Activated CD4-positive, alpha-beta T cell treated with anti-CD3 and anti-CD28 coated beads, Interleukin-2, amount 10 ng/mL, durations not matched to agents 24 days and 14 days (primary cell): Measurements from ENCODE around the gene RNF123. TPM values are rescaled to one million over a fixed set of nuclear protein-coding genes. Genes with fewer than 3 reads are reported as not detected.

Experiments
- DNase-seq: peaks from one replicate; pipeline ENCODE4 v3.0.0; 2022
- H3K27ac Mint-ChIP-seq: one replicate; pipeline ENCODE4 v1.8.0; 2022; ENCODE audit warnings: mild to moderate bottlenecking, mixed read lengths
- H3K27me3 Mint-ChIP-seq: one replicate; pipeline ENCODE4 v1.8.0; 2022; ENCODE audit warnings: mixed read lengths
- H3K36me3 Mint-ChIP-seq: one replicate; pipeline ENCODE4 v1.8.0; 2022; ENCODE audit warnings: low read depth, mild to moderate bottlenecking, mixed read lengths
- H3K4me1 Mint-ChIP-seq: one replicate; pipeline ENCODE4 v1.8.0; 2021; ENCODE audit warnings: mixed read lengths
- H3K4me3 Mint-ChIP-seq: one replicate; pipeline ENCODE4 v1.8.0; 2022; ENCODE audit warnings: mild to moderate bottlenecking, moderate library complexity, mixed read lengths
- H3K9me3 Mint-ChIP-seq: one replicate; pipeline ENCODE4 v1.8.0; 2021; ENCODE audit warnings: mixed read lengths
- intact Hi-C: fragments of 100-400 bp; cut with micrococcal nuclease; formaldehyde crosslinking; loops from one replicate; pipeline ENCODE4 v1.15.1; 2023
- total RNA-seq: library from RNA; stranded (reverse); gene quantifications from 2 replicates; pipeline ENCODE4 v1.2.3, GENCODE V29; 2022

The RNF123 gene
- total RNA-seq, 1 donor from 2014 or later = 42.0 TPM

GRCh38 chr3:49709852-49710251 is 20.5 kb downstream of the RNF123 start:
- no peaks in the 10 kb centered on the region for H3K27me3 Mint-ChIP-seq
- no peak for DNase-seq
- H3K4me1 Mint-ChIP-seq = peaks cover 11% of the 10 kb centered on the region
- H3K9me3 Mint-ChIP-seq = no peaks in the 10 kb centered on the region
- H3K36me3 Mint-ChIP-seq = peaks cover 12% of the 10 kb centered on the region
- no peak overlapping the region for H3K27ac Mint-ChIP-seq
- no peak overlapping the region for H3K4me3 Mint-ChIP-seq
- intact Hi-C loops = no loop called here

GRCh38 chr3:49711489-49711888 is 22.1 kb downstream of the RNF123 start:
- DNase-seq = no peak
- peaks cover 11% of the 10 kb centered on the region for H3K4me1 Mint-ChIP-seq

GRCh38 chr3:49712166-49712565 is 22.8 kb downstream of the RNF123 start:
- Mint-ChIP-seq H3K27me3 (no peaks in the 10 kb centered on the region), H3K4me3 (no peak overlapping the region), H3K36me3 (peaks cover 6% of the 10 kb centered on the region), H3K27ac (no peak overlapping the region), H3K4me1 (peaks cover 11% of the 10 kb centered on the region), H3K9me3 (no peaks in the 10 kb centered on the region)
- DNase-seq = no peak
- intact Hi-C loops = no loop called here

More at GRCh38 chr3:49711489-49711888, 22.1 kb downstream of the RNF123 start:
- Mint-ChIP-seq H3K4me3 (no peak overlapping the region), H3K36me3 (peaks cover 11% of the 10 kb centered on the region), H3K27ac (no peak overlapping the region), H3K27me3 (no peaks in the 10 kb centered on the region), H3K9me3 (no peaks in the 10 kb centered on the region)
- intact Hi-C loops = no loop called here

DNA sequence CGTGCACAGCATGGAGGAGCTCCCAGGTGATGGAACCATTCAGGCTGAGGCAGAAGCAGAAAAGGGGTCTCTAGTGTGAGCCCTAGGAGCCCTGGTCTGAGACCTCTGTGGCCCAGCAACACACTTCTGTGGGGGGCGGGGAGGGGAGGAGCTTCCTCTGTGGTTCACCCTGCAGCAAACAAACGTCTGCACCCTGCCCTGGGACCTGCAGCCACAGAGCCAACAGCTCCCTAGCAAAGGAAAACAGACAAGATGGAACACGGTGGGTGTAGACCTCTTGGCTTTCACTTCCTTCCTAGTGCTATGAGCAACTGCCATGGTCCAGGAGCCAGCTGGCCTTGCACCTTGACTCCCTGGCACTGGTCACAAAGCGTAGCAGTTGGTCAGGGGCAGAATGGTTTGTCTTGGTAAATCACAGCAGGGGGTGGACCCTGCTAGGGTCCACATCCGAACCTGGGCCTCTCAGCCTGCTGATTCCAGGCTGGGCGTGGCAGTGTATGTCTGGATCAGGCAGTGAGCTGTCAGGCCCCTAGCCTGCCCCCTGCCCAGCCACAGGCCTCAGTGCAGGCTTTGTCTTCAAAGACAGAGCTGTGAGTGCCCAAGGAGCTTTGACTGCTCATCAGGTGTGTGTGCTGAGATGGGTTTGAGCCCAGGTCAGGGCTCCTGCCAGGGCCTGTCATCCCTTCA is 23.4 kb downstream of the RNF123 start:
- Mint-ChIP-seq H3K27me3 (no peaks in the 10 kb centered on the region), H3K9me3 (no peaks in the 10 kb centered on the region), H3K4me1 (peaks cover 11% of the 10 kb centered on the region), H3K4me3 (no peak overlapping the region), H3K36me3 (peaks cover 6% of the 10 kb centered on the region), H3K27ac (no peak overlapping the region)
- intact Hi-C loops = no loop called here
- peak; percentile 69 for DNase-seq

DNA sequence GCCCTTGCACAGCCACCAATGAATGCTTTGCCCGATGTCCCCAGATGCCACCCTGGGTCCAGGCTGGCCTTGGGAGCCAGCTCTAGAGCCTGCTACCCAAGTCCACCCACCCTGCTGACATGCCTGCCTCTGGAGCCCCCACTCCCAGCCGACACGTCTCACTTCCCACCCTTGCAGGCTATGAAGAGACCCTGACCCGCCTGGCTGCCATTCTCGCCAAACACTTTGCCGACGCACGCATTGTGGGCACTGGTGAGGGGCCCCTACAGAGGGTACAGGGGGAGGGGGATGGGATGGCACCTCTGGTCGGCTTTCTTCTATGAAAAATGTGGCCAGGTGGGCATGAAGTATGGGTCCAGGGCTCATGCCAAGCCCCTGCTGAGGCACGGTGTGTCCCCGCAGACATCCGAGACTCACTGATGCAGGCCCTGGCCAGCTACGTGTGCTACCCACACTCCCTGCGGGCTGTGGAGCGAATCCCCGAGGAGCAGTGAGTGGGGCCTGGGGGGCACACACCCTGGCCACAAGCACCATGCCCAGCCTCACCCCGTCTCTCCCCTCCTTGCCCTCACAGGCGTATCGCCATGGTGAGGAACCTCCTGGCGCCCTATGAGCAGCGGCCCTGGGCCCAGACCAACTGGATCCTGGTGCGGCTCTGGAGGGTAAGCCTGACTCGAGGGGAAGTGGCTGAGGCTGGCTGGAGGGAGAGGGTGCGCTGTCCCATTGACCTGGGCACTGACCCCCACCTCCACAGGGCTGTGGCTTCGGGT is 24.2 kb downstream of the RNF123 start:
- peaks cover 6% of the 10 kb centered on the region for H3K36me3 Mint-ChIP-seq
- no peak overlapping the region for H3K4me3 Mint-ChIP-seq
- H3K9me3 Mint-ChIP-seq = no peaks in the 10 kb centered on the region
- no peaks in the 10 kb centered on the region for H3K27me3 Mint-ChIP-seq
- intact Hi-C loops = no loop called here
- no peak for DNase-seq
- H3K4me1 Mint-ChIP-seq = peaks cover 11% of the 10 kb centered on the region
- no peak overlapping the region for H3K27ac Mint-ChIP-seq

GRCh38 chr3:49714728-49715550 is 25.6 kb downstream of the RNF123 start:
- no peaks in the 10 kb centered on the region for H3K27me3 Mint-ChIP-seq
- H3K4me1 Mint-ChIP-seq = peaks cover 24% of the 10 kb centered on the region
- H3K27ac Mint-ChIP-seq = no peak overlapping the region
- DNase-seq = no peak
- intact Hi-C loops = no loop called here
- no peaks in the 10 kb centered on the region for H3K9me3 Mint-ChIP-seq
- H3K36me3 Mint-ChIP-seq = peaks cover 9% of the 10 kb centered on the region
- no peak overlapping the region for H3K4me3 Mint-ChIP-seq

GRCh38 chr3:49715611-49716121 is 26.3 kb downstream of the RNF123 start:
- intact Hi-C loops = no loop called here
- Mint-ChIP-seq H3K27me3 (no peaks in the 10 kb centered on the region), H3K9me3 (no peaks in the 10 kb centered on the region), H3K4me3 (no peak overlapping the region), H3K36me3 (peaks cover 10% of the 10 kb centered on the region), H3K27ac (no peak overlapping the region), H3K4me1 (peaks cover 25% of the 10 kb centered on the region)
- DNase-seq = no peak

- H3K4me1 Mint-ChIP-seq = peaks cover 26% of the 10 kb centered on the region
- H3K36me3 Mint-ChIP-seq = peaks cover 14% of the 10 kb centered on the region
- H3K27me3 Mint-ChIP-seq = no peaks in the 10 kb centered on the region
- H3K27ac Mint-ChIP-seq = no peak overlapping the region
- DNase-seq = no peak
- H3K9me3 Mint-ChIP-seq = no peaks in the 10 kb centered on the region
- intact Hi-C loops = no loop called here
- no peak overlapping the region for H3K4me3 Mint-ChIP-seq
Observed at GRCh38 chr3:49716169-49716568, 26.8 kb downstream of the RNF123 start.

DNA sequence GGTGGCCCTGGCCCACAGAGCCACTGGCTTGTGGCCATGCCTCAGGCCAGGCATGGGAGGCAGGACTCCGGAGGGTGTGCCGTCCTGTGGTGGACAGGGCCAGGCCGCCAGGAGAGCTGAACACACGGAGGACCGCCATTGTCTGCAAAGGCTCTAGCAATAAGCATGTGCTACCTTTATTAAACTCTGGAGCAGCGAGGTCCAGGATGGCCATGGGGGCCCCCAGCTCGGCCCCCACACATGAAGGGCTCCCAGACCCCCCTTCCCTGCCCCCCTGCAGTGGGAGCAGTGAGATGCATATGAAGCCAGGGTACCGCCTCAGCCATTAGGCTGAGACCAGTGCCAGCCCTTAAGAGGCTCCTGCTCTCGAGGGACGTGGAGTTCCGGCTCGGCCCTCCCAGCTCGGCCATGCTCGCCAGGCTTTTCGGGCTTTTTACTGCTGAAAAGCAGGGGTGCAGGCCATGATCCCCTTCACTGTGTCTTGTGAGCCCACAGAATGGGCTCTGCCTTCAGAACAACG is 27.4 kb downstream of the RNF123 start:
- no peak overlapping the region for H3K4me3 Mint-ChIP-seq
- intact Hi-C loops = no loop called here
- H3K4me1 Mint-ChIP-seq = peaks cover 27% of the 10 kb centered on the region
- H3K27me3 Mint-ChIP-seq = no peaks in the 10 kb centered on the region
- H3K27ac Mint-ChIP-seq = no peak overlapping the region
- no peak for DNase-seq
- no peaks in the 10 kb centered on the region for H3K9me3 Mint-ChIP-seq
- H3K36me3 Mint-ChIP-seq = peaks cover 14% of the 10 kb centered on the region

DNA sequence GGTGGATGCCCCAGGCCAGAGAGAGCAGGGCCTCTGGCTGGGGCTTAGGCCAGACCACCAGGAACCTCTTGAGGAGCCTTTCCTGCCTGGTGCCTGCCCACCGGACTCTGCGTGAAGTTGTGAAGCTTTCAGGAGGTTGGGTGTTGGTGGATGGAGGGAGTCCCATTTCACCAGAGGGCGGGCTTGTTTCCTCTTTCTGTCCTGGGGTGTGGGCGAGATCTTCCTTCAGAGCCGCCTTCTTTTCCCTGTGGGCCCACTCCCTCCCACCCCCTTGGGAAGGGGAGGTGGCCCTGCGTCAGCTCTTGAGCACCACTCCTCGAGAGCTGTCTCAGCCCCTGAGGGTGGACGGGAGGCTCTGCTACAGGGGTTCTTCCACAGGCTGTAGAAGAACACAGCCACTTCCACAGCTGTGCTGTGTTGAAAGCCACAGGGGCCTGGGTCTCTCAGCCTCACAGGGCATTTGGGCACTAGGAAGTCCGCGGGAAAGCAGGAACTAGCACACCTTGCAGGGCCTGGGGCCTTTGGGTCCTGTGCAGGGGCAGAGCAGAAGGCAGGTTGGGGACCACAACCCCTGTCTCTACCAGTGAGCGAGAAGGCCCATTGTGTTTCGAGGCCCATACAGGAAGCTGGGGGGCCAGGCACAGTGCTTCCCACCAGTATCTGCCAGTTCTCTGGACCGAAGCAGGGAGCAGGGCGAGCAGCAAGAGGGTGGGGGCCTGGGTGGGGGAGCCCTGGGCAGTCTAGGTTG is 28.0 kb downstream of the RNF123 start:
- H3K4me3 Mint-ChIP-seq = peak overlapping the region; percentile 23

DNA sequence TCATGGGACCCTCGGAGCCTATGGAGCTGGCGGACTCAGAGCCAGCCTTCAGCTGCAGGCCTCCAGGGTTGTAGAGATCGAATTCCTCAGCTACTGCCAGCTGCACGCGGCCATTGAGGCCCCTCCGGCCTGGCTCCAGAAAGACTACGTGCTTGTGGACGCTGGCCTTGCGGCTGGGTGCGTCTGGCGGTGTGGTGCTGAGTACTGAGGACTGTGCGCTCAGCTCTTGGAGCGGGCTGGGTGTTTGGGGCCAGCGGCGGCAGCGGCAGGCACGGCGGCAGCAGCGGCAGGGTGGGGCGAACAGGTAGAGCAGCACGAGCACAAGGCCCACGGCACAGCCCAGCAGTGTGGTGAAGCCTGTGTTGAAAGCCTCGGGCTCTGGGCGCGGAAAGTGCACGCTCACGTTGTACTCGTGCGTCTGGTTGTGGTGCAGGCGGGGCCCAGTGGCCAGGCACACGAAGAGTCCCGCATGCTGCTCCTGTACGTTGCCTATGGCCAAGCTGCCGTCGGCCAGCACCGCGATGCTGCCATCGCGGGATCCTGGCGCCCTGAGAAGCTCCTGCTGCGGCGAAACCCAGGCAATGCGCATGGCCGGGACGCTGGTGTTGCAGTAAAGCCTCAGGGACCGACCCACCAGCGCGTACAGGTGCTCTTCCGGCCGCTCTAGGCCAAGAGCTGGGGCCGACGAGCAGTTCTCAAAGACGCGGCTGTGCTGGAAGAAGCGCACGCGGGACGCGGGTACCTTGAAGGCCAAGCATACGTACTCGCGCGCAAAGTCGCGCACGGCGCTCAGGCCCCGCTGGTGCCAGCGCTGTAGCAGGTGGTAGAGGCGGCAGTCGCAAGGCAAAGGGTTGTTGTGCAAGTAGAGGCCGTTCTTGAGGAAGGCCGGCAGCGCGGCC is 28.9 kb downstream of the RNF123 start:
- peaks cover 22% of the 10 kb centered on the region for H3K36me3 Mint-ChIP-seq
- no peaks in the 10 kb centered on the region for H3K27me3 Mint-ChIP-seq
- intact Hi-C loops = no loop called here
- DNase-seq = peak; percentile 61
- peak overlapping the region; percentile 86 for H3K4me3 Mint-ChIP-seq
- peaks cover 25% of the 10 kb centered on the region for H3K4me1 Mint-ChIP-seq
- no peaks in the 10 kb centered on the region for H3K9me3 Mint-ChIP-seq
- H3K27ac Mint-ChIP-seq = no peak overlapping the region

More for the DNA sequence above, 28.0 kb downstream of the RNF123 start:
- DNase-seq = no peak
- peaks cover 24% of the 10 kb centered on the region for H3K4me1 Mint-ChIP-seq
- no peak overlapping the region for H3K27ac Mint-ChIP-seq
- H3K36me3 Mint-ChIP-seq = peaks cover 16% of the 10 kb centered on the region
- intact Hi-C loops = no loop called here
- H3K27me3 Mint-ChIP-seq = no peaks in the 10 kb centered on the region
- H3K9me3 Mint-ChIP-seq = no peaks in the 10 kb centered on the region

DNA sequence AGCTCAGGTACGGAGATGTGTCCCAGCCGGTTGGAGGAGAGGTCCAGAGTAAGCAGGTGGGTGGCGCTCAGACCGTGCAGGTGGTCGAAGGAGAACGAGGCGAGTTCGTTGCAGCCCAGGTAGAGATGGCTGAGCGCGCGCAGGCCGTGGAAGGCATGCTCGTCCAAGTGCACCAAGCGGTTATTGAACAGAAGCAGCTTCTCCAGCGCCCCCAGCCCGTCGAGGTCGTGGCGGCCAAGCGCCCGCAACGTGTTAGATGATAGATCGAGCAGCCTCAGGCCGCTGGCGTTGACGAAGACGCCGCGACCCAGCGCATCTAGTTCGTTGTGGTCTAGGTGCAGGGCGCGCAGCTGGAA is 29.5 kb downstream of the RNF123 start:
- peak overlapping the region; percentile 86 for H3K4me3 Mint-ChIP-seq
- intact Hi-C loops = no loop called here
- peaks cover 24% of the 10 kb centered on the region for H3K36me3 Mint-ChIP-seq
- H3K4me1 Mint-ChIP-seq = peaks cover 25% of the 10 kb centered on the region
- H3K27ac Mint-ChIP-seq = peak overlapping the region; percentile 48
- DNase-seq = no peak
- H3K27me3 Mint-ChIP-seq = no peaks in the 10 kb centered on the region
- H3K9me3 Mint-ChIP-seq = no peaks in the 10 kb centered on the region
